GM10266 (cell line): ENCODE results near the gene FOXL3.
"Not testable (repeated sequence)": the region's sequence is repeated elsewhere in the genome, so short reads cannot be mapped to it uniquely, and the experiment has no call there.

Source experiments
- DNase-seq: peaks from one replicate; pipeline ENCODE4 v3.0.0; 2012; ENCODE audit errors: extremely low spot score
- TF ChIP-seq, protein P1 (sequence below): IDR thresholded peaks from 2 replicates; pipeline ENCODE4 v1.5.1; 2012; ENCODE audit warnings: mild to moderate bottlenecking, low read depth; ENCODE audit not compliant: control insufficient read depth, insufficient read depth; ENCODE audit errors: missing control alignments

FOXL3 gene

DNA sequence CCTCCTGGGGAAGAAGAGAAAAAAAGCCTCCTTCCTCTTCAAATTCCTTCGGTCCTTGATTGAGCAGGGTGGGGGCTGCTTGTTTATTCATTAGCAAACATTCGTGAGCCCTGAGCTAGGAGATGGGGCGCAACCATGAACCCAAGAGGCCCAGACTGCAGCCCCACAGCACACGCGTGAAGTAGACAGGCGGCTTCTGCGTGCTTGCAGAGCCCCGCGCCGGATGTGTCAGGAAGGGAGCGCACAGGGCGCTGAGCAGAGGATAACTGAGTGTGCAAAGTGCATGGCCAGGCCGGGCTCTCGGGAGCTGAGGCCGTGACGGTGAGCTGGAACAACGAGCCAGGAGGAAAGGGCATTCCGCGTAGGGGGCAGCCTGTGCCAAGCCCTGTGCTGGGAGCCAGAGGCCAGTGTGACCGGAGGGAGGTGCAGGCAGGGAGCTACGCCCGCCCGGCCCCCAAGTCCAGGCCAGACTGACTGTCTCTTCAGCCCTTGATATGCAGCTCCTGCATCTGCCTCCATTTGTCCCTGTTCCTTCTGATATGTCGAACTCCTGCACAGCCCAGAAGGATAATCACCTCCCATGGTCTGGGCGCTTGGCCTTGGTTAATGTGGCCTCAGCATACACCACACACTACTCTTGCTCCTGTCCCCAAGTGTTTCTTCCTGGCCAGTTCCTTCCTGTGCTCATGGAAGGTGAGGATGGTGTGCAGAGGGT lies 4.6 kb downstream of the FOXL3 start:
- TF ChIP-seq, protein P1, sequence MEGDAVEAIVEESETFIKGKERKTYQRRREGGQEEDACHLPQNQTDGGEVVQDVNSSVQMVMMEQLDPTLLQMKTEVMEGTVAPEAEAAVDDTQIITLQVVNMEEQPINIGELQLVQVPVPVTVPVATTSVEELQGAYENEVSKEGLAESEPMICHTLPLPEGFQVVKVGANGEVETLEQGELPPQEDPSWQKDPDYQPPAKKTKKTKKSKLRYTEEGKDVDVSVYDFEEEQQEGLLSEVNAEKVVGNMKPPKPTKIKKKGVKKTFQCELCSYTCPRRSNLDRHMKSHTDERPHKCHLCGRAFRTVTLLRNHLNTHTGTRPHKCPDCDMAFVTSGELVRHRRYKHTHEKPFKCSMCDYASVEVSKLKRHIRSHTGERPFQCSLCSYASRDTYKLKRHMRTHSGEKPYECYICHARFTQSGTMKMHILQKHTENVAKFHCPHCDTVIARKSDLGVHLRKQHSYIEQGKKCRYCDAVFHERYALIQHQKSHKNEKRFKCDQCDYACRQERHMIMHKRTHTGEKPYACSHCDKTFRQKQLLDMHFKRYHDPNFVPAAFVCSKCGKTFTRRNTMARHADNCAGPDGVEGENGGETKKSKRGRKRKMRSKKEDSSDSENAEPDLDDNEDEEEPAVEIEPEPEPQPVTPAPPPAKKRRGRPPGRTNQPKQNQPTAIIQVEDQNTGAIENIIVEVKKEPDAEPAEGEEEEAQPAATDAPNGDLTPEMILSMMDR: no peak
- no peak for DNase-seq

- TF ChIP-seq, protein P1: no peak
- no peak for DNase-seq
These were observed 5.5 kb downstream of the FOXL3 start for GRCh38 chr7:295155-296154.

DNA sequence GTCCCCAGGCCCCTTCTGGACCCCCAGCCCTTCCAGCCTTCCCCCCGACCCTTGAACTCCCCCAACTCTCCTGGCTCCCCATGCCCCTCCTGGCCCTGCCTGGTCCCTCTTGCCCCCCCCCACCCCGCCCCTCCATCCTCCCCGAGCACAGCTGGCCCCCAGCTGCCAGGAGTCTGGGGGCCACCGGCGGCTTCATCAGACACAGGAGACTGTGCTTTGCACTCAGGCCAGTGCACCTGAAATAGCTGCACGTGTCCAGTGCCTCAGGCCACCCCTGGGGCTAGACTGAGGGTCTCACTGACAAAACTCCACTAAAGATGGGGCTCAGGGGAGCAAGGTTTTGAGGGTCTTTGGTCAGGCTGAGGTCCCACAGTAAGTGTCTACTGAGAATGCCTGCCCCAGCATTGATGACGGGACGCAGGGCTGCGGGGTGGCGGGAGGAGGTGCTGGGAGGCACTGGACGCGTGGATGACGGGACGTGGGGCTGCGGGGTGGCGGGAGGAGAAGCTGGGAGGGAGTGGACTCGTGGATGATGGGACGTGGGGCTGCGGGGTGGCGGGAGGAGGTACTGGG lies 6.5 kb downstream of the FOXL3 start:
- TF ChIP-seq, protein P1: no peak
- DNase-seq: no peak

DNA sequence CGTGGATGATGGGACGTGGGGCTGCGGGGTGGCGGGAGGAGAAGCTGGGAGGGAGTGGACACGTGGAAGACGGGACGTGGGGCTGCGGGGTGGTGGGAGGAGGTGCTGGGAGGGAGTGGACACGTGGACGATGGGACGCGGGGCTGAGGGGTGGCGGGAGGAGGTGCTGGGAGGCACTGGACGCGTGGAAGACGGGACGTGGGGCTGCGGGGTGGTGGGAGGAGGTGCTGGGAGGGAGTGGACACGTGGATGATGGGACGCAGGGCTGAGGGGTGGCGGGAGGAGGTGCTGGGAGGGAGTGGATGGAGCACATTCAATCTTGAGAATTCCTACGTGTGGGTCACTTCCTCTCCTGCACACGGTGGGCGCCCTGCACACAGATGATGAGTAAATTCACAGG lies 7.2 kb downstream of the FOXL3 start:
- DNase-seq: not testable (repeated sequence)

DNA sequence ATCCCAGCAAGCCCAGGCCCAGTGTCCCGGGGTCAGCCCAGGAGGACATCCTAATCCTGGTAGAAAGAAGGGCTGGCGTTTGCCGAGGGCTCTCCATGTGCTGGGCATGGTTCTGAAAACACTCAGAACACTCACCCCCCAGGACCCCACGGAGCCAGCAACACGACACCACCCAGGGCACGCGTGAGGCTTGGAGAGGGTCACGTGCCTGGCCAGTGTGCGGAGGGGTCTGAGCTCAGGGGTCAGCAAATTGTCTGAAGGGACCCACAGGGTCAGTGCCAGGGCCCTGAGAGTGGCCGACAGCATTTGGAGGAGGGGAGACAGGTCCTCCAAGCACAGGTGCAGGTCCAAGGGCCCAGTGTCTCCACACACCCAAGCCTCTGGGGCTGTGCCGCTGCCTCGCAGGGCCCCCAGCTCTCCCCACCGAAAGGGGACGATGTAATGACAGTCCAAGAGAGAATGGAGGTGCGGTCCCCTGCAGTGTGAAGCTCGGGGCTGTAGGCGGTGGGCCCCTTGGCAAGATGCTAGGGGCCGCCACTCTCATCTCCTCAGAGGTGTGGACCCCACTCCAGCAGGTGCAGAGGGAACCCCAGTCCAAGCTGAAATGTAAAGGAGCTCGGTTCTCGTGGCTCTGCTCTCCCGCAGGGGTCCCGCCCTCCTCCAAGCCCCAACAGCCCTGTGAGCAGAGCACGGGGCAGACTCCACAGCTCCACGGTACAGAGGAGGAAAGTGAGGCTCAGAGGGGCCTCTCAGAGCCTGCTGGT lies 7.8 kb downstream of the FOXL3 start:
- TF ChIP-seq, protein P1: no peak
- DNase-seq: no peak

DNA sequence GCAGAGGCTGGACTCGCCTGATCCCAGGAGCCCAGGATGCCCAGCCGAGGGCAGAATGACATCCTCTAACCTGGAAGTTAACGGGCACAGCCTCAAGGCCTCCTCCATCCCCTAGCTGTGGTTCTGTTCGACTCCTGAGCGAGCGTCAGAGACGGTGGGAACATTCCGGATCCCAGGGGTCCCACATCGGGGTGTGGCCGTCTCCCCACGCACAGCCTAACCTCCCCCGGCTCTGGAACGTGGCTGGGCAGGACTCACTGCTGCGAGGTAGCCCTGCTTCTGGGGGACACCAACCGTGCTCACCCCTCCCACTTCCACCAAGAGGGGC lies 8.4 kb downstream of the FOXL3 start:
- TF ChIP-seq, protein P1: no peak
- DNase-seq: no peak

GRCh38 chr7:298743-299142 lies 8.8 kb downstream of the FOXL3 start:
- TF ChIP-seq, protein P1: no peak
- no peak for DNase-seq
